GM12874 (cell line): ENCODE measurements around the gene ZDHHC7.

Source experiments
- CTCF ChIP-seq: IDR thresholded peaks from 2 replicates; pipeline ENCODE4 v1.5.1; 2011; ENCODE audit warnings: low read depth, mild to moderate bottlenecking, control low read depth, low read length, moderate library complexity; ENCODE audit not compliant: insufficient read depth

Gene ZDHHC7

GRCh38 chr16:85003725-85004586 lies 7.4 kb downstream of the ZDHHC7 start:
- TF ChIP-seq CTCF: no peak

GRCh38 chr16:85003076-85003475 lies 8.3 kb downstream of the ZDHHC7 start:
- TF ChIP-seq CTCF: no peak

- TF ChIP-seq CTCF: no peak
These were observed 8.7 kb downstream of the ZDHHC7 start for GRCh38 chr16:85002608-85003007.

GRCh38 chr16:85002099-85002541 lies 9.2 kb downstream of the ZDHHC7 start:
- TF ChIP-seq CTCF: no peak

- TF ChIP-seq CTCF: no peak
These were observed 11.4 kb downstream of the ZDHHC7 start for GRCh38 chr16:84999857-85000480.

- no peak for TF ChIP-seq CTCF
These were observed 12.1 kb downstream of the ZDHHC7 start for GRCh38 chr16:84999200-84999599.

GRCh38 chr16:84996365-84996764 lies 15.0 kb downstream of the ZDHHC7 start:
- no peak for TF ChIP-seq CTCF
